Mucosa of rectum (tissue), 2 donors: Measurements from ENCODE around the gene MYO5B.
A peak's percentile ranks its signal among the peaks of the same experiment; 100 is the strongest.

Experiments used
- H3K27ac ChIP-seq, 2 donors: one replicate each; pipeline ENCODE4 v1.7.0; 2013; ENCODE audit warnings: inconsistent platforms in 2 of 2, low read depth in 2 of 2, low read length in 2 of 2
- H3K27me3 ChIP-seq, 2 donors: one replicate each; pipeline ENCODE4 v1.7.0; 2013; ENCODE audit warnings: low read length in 2 of 2; ENCODE audit not compliant: control insufficient read depth in 2 of 2, insufficient read depth in 2 of 2
- H3K36me3 ChIP-seq, 2 donors: one replicate each; pipeline ENCODE4 v1.7.0; 2013; ENCODE audit warnings: low read length in 2 of 2; ENCODE audit not compliant: control insufficient read depth in 2 of 2, insufficient read depth in 2 of 2
- H3K4me1 ChIP-seq, 2 donors: one replicate each; pipeline ENCODE4 v1.7.0; 2013; ENCODE audit warnings: low read length in 2 of 2, mild to moderate bottlenecking in 1 of 2; ENCODE audit not compliant: control insufficient read depth in 2 of 2, insufficient read depth in 2 of 2
- H3K4me3 ChIP-seq, 2 donors: one replicate each; pipeline ENCODE4 v1.7.0; 2013; ENCODE audit warnings: low read length in 2 of 2
- H3K9ac ChIP-seq, 2 donors: one replicate each; pipeline ENCODE4 v1.7.0; 2013; ENCODE audit warnings: low read length in 2 of 2, low read depth in 1 of 2, mild to moderate bottlenecking in 1 of 2
- H3K9me3 ChIP-seq, 2 donors: one replicate each; pipeline ENCODE4 v1.7.0; 2013; ENCODE audit warnings: low read length in 2 of 2; ENCODE audit not compliant: control insufficient read depth in 2 of 2
- donor health status: healthy.
- donor health status: Normal muscosa, but diverticular disease.

Gene MYO5B

GRCh38 chr18:50203801-50204604, 9.1 kb upstream of the MYO5B start:
- Histone ChIP-seq H3K4me1 (no peaks in the 10 kb centered on the region), H3K9me3 (no peaks in the 10 kb centered on the region), H3K27ac (no peak overlapping the region), H3K27me3 (peaks cover 0 to 5% of the 10 kb centered on the region in 2 donors), H3K36me3 (no peaks in the 10 kb centered on the region), H3K4me3 (peak overlapping the region in 1 of 2 donors; percentile 27), H3K9ac (no peak overlapping the region)

GRCh38 chr18:50201476-50202018, 6.6 kb upstream of the MYO5B start:
- Histone ChIP-seq H3K4me1 (no peaks in the 10 kb centered on the region), H3K4me3 (no peak overlapping the region), H3K9me3 (no peaks in the 10 kb centered on the region), H3K27ac (no peak overlapping the region), H3K36me3 (no peaks in the 10 kb centered on the region), H3K9ac (no peak overlapping the region), H3K27me3 (peaks cover 0 to 7% of the 10 kb centered on the region in 2 donors)

GRCh38 chr18:50199921-50200320, 5.0 kb upstream of the MYO5B start:
- H3K36me3 ChIP-seq, result no peaks in the 10 kb centered on the region
- H3K9me3 ChIP-seq, result no peaks in the 10 kb centered on the region
- H3K9ac ChIP-seq, result no peak overlapping the region
- H3K4me3 ChIP-seq, result no peak overlapping the region
- peaks cover 6 to 9% of the 10 kb centered on the region in 2 donors for H3K27me3 ChIP-seq
- no peak overlapping the region for H3K27ac ChIP-seq
- H3K4me1 ChIP-seq, result peaks cover 0 to 3% of the 10 kb centered on the region in 2 donors

- Histone ChIP-seq H3K36me3 (no peaks in the 10 kb centered on the region), H3K9me3 (no peaks in the 10 kb centered on the region), H3K27me3 (peaks cover 6 to 9% of the 10 kb centered on the region in 2 donors), H3K9ac (no peak overlapping the region), H3K27ac (no peak overlapping the region), H3K4me1 (peaks cover 0 to 3% of the 10 kb centered on the region in 2 donors), H3K4me3 (no peak overlapping the region)
These were observed 4.5 kb upstream of the MYO5B start for GRCh38 chr18:50199346-50199855.

- Histone ChIP-seq H3K4me3 (no peak overlapping the region), H3K27ac (no peak overlapping the region), H3K27me3 (peaks cover 5 to 8% of the 10 kb centered on the region in 2 donors), H3K36me3 (no peaks in the 10 kb centered on the region), H3K9me3 (no peaks in the 10 kb centered on the region), H3K4me1 (peaks cover 3 to 18% of the 10 kb centered on the region in 2 donors), H3K9ac (no peak overlapping the region)
These were observed 1.3 kb upstream of the MYO5B start for GRCh38 chr18:50196261-50196660.

- H3K27me3 ChIP-seq, result peaks cover 5 to 8% of the 10 kb centered on the region in 2 donors
- no peak overlapping the region for H3K27ac ChIP-seq
- peaks cover 3 to 18% of the 10 kb centered on the region in 2 donors for H3K4me1 ChIP-seq
- no peaks in the 10 kb centered on the region for H3K9me3 ChIP-seq
- peak overlapping the region in 1 of 2 donors; percentile 64 for H3K9ac ChIP-seq
- H3K4me3 ChIP-seq, result peak overlapping the region; percentile 65 to 66
- H3K36me3 ChIP-seq, result no peaks in the 10 kb centered on the region
These were observed 742 bp upstream of the MYO5B start for GRCh38 chr18:50195689-50196088.

- Histone ChIP-seq H3K4me3 (peak overlapping the region; percentile 82 to 84), H3K9me3 (no peaks in the 10 kb centered on the region), H3K27me3 (peaks cover 5 to 8% of the 10 kb centered on the region in 2 donors), H3K36me3 (no peaks in the 10 kb centered on the region), H3K9ac (peak overlapping the region; percentile 86 to 93), H3K4me1 (peaks cover 11 to 23% of the 10 kb centered on the region in 2 donors), H3K27ac (peak overlapping the region; percentile 89 to 91)
These were observed 934 bp downstream of the MYO5B start for GRCh38 chr18:50193796-50194630.

GRCh38 chr18:50192995-50193795, 1.8 kb downstream of the MYO5B start:
- H3K9ac ChIP-seq, result peak overlapping the region; percentile 86 to 93

GRCh38 chr18:50190926-50191325, 4.0 kb downstream of the MYO5B start:
- H3K36me3 ChIP-seq, result no peaks in the 10 kb centered on the region
- H3K9ac ChIP-seq, result no peak overlapping the region
- peaks cover 14 to 38% of the 10 kb centered on the region in 2 donors for H3K4me1 ChIP-seq
- H3K27me3 ChIP-seq, result peaks cover 0 to 6% of the 10 kb centered on the region in 2 donors
- no peaks in the 10 kb centered on the region for H3K9me3 ChIP-seq
- no peak overlapping the region for H3K4me3 ChIP-seq
- no peak overlapping the region for H3K27ac ChIP-seq

More at GRCh38 chr18:50192995-50193795, 1.8 kb downstream of the MYO5B start:
- Histone ChIP-seq H3K36me3 (no peaks in the 10 kb centered on the region), H3K27ac (peak overlapping the region; percentile 89 to 91), H3K27me3 (peaks cover 5 to 8% of the 10 kb centered on the region in 2 donors), H3K4me1 (peaks cover 14 to 29% of the 10 kb centered on the region in 2 donors), H3K9me3 (no peaks in the 10 kb centered on the region), H3K4me3 (peak overlapping the region; percentile 82 to 84)
